Measurements from ENCODE around the gene KIF1C.

DNA sequence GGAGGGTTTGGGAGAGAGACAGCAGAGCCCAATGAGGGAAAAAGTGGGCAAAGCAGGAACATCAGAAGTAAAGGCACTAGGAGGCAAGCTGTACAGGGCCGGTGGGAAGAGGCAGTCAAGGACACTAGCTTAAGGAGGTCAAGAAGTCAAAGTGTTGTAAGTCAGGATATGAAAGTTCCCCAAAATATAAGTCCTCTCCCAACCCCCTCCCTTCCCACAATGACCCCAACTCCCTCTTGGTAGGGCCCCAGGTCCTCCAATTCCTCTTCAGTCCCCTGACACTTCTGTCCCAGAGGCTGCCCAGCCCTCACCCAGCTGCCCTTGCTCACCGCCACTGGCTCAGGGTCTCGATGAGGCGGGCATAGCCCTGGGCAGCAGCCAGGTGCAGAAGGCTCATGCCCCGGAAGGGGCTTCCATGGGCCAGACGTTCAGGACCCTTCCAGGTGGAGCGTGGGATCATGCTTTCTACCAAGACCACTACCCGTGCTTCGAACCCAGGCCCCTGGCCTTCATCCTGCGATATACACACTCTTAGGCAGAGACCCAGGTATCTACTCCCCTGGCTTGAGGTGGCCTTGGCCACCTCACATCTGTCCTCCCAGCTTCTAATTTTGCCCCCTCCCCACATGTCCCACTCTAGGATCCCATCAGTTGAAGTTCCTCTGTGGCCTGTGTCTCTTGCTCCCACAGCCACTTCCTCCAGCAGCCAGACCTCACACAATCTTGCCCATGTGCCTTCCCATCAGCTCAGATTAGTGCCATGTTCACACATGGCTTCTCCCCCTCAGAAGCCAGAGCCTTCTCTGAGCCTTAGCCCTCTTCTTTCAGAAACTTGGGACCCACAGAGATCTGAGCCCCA lies 24.3 kb upstream of the KIF1C start:
- TF ChIP-seq POLR2A (IDR thresholded peaks at IDR 0.05), result no peak
- TF ChIP-seq, protein P1, sequence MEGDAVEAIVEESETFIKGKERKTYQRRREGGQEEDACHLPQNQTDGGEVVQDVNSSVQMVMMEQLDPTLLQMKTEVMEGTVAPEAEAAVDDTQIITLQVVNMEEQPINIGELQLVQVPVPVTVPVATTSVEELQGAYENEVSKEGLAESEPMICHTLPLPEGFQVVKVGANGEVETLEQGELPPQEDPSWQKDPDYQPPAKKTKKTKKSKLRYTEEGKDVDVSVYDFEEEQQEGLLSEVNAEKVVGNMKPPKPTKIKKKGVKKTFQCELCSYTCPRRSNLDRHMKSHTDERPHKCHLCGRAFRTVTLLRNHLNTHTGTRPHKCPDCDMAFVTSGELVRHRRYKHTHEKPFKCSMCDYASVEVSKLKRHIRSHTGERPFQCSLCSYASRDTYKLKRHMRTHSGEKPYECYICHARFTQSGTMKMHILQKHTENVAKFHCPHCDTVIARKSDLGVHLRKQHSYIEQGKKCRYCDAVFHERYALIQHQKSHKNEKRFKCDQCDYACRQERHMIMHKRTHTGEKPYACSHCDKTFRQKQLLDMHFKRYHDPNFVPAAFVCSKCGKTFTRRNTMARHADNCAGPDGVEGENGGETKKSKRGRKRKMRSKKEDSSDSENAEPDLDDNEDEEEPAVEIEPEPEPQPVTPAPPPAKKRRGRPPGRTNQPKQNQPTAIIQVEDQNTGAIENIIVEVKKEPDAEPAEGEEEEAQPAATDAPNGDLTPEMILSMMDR (IDR thresholded peaks at IDR 0.05 in 4 of 5, conservative IDR thresholded peaks at IDR 0.05 in 1 of 5), result no peak

All from gastrocnemius medialis (tissue), 4 donors.